ENCODE results near the gene LPP.

DNA sequence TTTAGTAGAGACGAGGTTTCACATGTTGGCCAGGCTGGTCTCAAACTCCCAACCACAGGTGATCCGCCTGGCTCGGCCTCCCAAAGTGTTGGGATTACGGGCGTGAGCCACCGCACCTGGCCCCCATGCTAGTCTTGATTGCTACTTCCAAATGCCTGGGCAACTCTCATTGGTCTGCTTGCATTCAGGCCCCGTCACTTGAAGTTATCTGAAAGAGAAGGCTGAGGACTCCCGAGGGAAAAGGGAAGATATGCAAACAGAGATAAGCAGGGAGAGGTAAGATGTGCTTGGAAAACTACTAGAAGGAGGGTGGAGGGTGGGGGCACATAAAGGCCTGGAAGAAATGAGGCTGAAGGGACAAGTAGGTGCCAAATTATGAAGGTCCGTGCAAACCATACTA lies 4.4 kb upstream of the LPP start:
- TF ChIP-seq, protein P1, sequence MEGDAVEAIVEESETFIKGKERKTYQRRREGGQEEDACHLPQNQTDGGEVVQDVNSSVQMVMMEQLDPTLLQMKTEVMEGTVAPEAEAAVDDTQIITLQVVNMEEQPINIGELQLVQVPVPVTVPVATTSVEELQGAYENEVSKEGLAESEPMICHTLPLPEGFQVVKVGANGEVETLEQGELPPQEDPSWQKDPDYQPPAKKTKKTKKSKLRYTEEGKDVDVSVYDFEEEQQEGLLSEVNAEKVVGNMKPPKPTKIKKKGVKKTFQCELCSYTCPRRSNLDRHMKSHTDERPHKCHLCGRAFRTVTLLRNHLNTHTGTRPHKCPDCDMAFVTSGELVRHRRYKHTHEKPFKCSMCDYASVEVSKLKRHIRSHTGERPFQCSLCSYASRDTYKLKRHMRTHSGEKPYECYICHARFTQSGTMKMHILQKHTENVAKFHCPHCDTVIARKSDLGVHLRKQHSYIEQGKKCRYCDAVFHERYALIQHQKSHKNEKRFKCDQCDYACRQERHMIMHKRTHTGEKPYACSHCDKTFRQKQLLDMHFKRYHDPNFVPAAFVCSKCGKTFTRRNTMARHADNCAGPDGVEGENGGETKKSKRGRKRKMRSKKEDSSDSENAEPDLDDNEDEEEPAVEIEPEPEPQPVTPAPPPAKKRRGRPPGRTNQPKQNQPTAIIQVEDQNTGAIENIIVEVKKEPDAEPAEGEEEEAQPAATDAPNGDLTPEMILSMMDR (IDR thresholded peaks at IDR 0.05), result no peak
- no peak for TF ChIP-seq ZFX (IDR thresholded peaks at IDR 0.05; ENCODE audit: borderline replicate concordance)

Measured in 22Rv1 (cell line).